GM12892 (cell line): ENCODE data around the gene UVRAG.
A peak's percentile ranks its signal among the peaks of the same experiment; 100 is the strongest.

Source experiments
- DNase-seq: peaks from one replicate; pipeline ENCODE4 v3.0.0; 2011; ENCODE audit not compliant: insufficient read length
- FAIRE-seq: peaks from 2 replicates; lab custom pipeline; 2011; peaks lifted over from hg19 to GRCh38; lab: Jason Lieb, UNC
- POLR2A ChIP-seq: IDR thresholded peaks from 2 replicates; pipeline ENCODE4 v1.6.1; 2011; ENCODE audit warnings: low read depth, low read length, control low read depth
- POLR2AphosphoS5 ChIP-seq: IDR thresholded peaks from 2 replicates; pipeline ENCODE4 v1.6.1; 2011; ENCODE audit warnings: low read depth, low read length, control low read depth
- TAF1 ChIP-seq: IDR thresholded peaks from 2 replicates; pipeline ENCODE4 v1.6.1; 2011; ENCODE audit warnings: low read depth, mild to moderate bottlenecking, control low read depth, low read length, borderline replicate concordance

The UVRAG gene

DNA sequence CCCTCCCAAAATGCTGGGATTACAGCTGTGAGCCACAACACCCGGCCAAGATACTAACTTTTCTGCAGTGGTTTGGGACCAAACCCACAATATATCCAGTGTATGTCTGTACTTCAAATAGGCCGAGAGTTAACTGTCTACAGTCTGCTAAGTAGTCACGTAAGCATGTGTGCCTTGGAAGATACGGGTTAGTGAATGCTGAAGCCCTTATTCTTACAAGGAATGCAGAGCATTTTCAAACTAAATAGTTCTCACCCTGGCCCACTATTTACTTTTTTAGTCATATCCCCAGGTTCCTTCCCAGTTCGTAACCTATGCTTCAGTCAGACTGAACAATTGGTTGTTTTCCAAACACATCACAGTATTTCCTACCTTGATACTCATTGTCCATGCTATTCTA is 215.3 kb downstream of the UVRAG start:
- DNase-seq (no peak), FAIRE-seq (no peak)
- TF ChIP-seq POLR2AphosphoS5 (no peak), TAF1 (no peak), POLR2A (no peak)

DNA sequence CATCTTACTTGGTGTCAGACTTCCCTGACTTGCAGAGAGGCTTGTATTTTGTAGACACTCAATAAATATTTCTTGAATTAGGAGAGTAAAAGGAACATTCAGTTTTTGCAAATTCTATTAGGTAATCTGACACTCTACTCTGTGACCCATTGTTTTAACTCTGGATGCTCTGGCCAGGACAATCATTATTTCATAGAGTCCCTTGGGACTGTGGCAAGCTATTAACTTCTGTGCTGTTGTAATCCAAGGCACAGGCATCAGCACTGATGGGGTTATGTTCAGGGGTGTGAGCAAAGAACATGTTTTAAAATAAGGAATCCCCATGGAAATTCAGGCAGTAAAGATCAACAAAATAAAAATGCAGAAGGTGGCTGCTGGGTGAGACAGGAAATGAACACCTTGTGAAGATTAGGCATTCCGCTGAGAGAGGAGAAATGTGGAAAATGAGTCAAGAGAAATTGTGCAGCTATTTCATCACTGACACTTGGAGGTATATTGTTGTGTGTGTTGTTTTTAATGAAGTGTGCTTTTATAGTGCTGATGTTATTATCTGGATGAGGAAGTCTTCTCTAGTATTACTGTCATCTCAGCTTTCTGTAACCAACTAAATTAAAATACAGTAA is 216.1 kb downstream of the UVRAG start:
- DNase-seq = no peak
- TF ChIP-seq POLR2AphosphoS5 (no peak), POLR2A (no peak), TAF1 (no peak)
- no peak for FAIRE-seq

DNA sequence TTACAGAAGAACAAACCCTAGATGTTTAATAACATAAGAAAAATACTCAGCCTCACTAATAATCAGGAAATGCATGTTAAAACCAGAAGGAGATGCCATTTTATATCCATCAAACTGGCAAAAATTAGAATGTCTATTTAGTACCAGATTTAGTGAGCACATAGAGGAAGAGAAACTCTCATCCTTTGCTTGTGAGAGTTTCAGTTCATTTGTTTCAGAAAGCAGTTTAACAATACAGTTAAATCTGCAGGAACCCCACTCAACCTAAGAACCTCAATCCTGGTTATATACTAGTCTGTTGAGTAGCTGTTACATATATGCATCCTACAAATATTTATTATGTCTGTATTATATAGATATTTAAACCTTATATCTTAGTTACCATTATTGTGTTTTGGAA is 218.7 kb downstream of the UVRAG start:
- DNase-seq (no peak), FAIRE-seq (peak; percentile 83)
- TF ChIP-seq POLR2AphosphoS5 (no peak), POLR2A (no peak), TAF1 (no peak)

DNA sequence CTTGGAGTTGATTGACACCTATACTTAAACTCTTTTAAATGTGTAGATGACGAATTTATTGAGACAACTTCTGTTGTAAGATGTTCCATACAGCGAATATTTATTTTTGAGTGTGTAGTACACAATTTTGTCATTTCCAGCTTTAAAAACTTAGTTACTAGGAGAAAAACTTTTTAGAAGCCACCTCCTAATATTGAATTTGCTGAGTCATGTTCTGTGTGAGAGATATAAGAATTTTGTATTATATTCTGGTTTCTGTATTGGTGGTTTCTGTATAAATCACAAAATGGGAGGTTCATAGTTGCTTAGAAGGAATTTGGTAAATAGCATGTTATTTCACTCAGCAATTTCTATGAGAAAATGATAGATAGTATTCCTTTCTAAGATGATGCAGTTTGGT is 220.0 kb downstream of the UVRAG start:
- DNase-seq (no peak), FAIRE-seq (no peak)
- TF ChIP-seq TAF1 (no peak), POLR2AphosphoS5 (no peak), POLR2A (no peak)

DNA sequence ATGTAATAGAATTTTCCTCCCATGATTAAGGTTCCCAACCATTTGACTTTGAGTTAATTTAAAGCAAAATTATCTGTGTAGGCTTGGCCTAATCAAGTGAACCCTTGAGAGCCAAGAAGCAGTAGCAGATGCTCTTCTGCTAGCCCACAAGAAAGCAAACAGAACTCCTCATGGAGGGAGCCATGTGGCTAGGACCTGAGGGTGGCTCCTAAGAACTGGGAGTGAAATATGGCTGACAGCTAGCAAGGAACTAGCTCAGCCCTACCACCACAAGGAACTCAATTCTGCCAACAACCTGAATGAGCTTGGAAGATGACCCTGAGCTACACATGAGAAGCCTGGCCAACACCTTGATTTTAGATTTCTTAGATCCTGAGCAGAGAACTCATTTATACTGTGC is 223.6 kb downstream of the UVRAG start:
- no peak for FAIRE-seq
- TF ChIP-seq POLR2AphosphoS5 = no peak
- TF ChIP-seq POLR2A = no peak
- no peak for TF ChIP-seq TAF1
- DNase-seq = no peak

DNA sequence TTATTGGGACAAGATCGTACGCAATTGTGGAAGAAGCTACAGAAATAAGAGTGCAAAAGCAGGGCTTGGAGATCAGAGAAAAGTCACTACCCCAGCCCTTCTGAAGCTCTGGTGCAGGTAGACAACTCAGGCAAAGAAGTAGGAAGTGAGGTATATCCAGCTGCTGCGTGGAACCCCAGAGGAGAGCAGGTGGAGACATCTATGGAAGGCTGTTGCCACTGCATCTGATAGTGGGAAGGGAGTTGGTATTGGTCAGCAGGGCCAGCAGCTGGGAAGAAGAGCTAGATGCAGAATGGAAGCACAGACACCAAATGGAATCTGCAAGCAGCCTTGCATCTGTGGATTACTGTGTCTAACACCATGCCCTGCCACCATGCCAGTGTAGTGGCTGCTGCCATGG is 226.2 kb downstream of the UVRAG start:
- FAIRE-seq (peak; percentile 14), DNase-seq (no peak)
- no peak for TF ChIP-seq POLR2AphosphoS5
- no peak for TF ChIP-seq POLR2A
- TF ChIP-seq TAF1 = no peak

DNA sequence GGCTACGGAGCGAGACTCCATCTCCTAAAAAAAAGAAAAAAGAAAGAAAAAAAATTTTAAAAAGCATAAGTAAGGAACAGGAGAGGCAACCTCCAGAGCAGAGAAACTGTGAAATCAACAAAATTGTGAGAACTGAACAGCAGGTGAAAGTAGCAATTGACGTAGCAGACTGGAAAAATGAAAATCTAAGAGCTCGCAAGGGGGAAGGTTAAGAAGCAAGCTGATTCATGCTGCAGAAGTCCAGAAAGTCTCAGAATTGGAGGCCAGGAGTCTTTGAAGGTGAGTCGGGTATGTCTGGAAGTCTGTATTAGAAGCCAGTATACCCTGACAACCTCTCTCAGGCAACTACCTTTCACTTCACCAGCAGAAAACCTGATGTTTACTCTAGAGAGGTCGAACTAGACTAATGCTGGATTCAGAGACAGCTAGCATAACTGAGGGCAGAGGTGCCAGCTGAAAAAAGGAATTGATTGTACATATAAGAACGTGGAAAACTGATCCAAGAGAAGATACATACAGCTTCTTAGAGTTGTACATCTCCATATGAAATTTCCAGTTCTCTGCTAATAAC is 229.8 kb downstream of the UVRAG start:
- no peak for TF ChIP-seq TAF1
- no peak for TF ChIP-seq POLR2A
- no peak for TF ChIP-seq POLR2AphosphoS5
- DNase-seq (no peak), FAIRE-seq (no peak)

DNA sequence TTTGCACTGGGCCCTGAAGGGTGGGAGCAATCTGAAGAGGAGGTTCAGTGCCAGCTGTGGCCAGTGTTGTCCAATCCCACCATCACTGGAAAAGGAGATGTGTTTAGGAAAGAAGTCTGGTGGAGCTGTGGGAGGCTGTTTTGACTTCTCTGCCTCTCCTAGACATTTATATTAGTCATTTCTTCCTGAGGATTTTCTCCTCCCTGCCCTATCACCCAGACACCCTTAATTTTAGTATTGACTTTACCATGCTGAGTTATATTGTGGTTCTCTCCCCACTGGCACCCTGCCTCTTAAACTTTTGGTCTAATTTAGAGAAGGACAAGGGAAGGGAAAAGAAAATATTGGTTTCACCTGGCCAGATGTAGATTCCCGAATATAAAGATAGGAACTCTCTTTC is 232.2 kb downstream of the UVRAG start:
- DNase-seq (no peak), FAIRE-seq (no peak)
- TF ChIP-seq POLR2A (no peak), TAF1 (no peak)

DNA sequence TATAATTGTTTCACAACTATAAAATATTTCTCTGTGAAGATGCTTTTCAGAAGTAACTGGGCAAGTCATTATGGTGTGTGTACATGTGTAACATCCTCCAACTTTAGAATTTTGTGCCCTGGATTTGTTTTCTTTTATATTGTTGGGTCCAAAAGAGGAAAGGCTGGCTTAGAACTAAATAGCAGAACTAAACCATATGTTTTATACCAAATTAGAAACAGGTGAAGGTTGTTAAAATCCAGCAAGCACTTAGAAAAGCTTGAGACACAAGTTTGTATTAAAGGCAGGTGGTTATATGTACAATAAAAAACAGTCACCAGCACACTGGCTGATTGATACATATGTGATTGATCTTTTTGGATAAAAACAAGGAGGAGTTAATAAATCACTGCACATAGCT is 232.8 kb downstream of the UVRAG start:
- no peak for TF ChIP-seq POLR2AphosphoS5
- TF ChIP-seq TAF1 = no peak
- no peak for TF ChIP-seq POLR2A
- FAIRE-seq (peak; percentile 30), DNase-seq (no peak)

DNA sequence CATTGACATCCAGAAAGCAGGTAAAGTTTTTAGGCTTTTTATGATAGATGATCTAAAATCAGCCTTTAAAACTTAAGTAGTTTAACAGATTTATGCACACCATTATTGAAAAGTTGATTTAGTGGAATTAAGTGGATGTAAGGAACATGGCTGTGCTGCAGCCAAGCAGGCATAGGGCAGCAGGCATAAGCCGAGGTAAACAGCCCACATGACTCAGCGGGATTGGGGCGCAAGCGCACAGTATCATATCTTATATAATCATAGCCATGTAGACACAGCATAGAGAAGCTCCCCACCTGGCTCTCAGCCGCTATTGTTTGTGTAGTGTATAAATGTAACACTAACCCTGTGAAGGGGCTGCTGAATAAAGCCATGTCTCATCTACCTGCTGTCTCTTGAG is 233.8 kb downstream of the UVRAG start:
- TF ChIP-seq POLR2AphosphoS5 (no peak), TAF1 (no peak), POLR2A (no peak)
- FAIRE-seq = no peak

DNA sequence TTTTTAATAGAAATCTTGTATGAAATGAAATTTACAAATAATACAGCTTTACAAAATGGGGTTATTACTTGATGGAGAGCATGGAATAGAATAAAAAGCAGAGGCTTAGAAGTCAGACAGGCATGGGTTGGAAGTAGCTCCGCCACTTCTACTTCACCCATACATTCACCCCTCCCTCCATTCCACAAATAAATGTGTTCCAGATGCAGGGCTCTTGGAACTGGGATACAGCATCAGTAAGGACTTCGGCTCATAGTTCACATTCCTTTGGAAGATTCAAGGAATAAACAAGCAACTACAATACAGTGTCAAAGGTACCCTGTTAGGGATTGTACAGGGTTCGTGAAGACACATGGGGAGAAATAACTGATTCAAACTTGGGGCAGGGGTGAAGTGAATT is 234.5 kb downstream of the UVRAG start:
- FAIRE-seq (no peak), DNase-seq (no peak)
- TF ChIP-seq TAF1 (no peak), POLR2AphosphoS5 (no peak), POLR2A (no peak)

More for the DNA sequence above, 233.8 kb downstream of the UVRAG start:
- no peak for DNase-seq

DNA sequence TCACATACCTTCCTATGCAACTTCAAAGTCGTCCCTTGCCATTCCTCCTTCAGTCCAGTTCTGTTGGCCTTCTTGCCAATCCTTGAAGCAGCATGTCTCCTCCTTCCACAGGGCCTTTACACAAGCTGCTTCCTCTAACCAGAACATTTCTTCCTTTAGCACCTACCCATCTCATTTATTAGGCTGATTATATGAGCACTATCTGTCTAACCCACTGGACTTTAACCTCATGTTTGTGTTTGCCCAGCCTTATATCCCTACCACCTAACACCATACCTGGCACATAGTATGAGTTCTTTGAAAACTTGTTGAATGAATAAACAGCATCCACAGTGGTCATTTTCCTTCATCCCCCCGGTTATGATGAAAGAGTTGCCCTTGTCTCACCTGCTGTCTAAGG is 236.9 kb downstream of the UVRAG start:
- TF ChIP-seq TAF1 = no peak
- no peak for TF ChIP-seq POLR2AphosphoS5
- no peak for TF ChIP-seq POLR2A
- DNase-seq = no peak
- FAIRE-seq = no peak
